ENCODE data around the gene GPATCH3. TPM values are rescaled to one million over a fixed set of nuclear protein-coding genes. Genes with fewer than 3 reads are reported as not detected.
A peak's percentile ranks its signal among the peaks of the same experiment; 100 is the strongest.

Gene GPATCH3
- total and polyA plus RNA-seq, 7 donors, result 6.6 to 14.3 (median 9.7) TPM

GRCh38 chr1:26864610-26865480 lies 35.4 kb downstream of the GPATCH3 start:
- Histone ChIP-seq H3K4me1 (peaks cover 0 to 22% (median 18%) of the 10 kb centered on the region in 4 donors), H3K36me3 (no peaks in the 10 kb centered on the region), H3K27ac (peak overlapping the region; percentile 89 to 98 (median 96)), H3K4me3 (peak overlapping the region; percentile 38 to 64 (median 54)), H3K27me3 (no peaks in the 10 kb centered on the region), H3K9me3 (no peaks in the 10 kb centered on the region)
- DNase-seq, result peak; percentile 99
- intact Hi-C loops (cut with DNase I), result loop anchor here (1.0 to 10.0 kb wide), 2 partner anchors 39 to 170 kb away; partner anchors contain the start of genes ARID1A and ZDHHC18
- TF ChIP-seq EP300 (IDR thresholded peaks at IDR 0.05) (no peak), CTCF (IDR thresholded peaks at IDR 0.05) (no peak), POLR2A (IDR thresholded peaks at IDR 0.05) (peak; percentile 44 to 71), POLR2AphosphoS5 (IDR thresholded peaks at IDR 0.05) (peak; percentile 59 to 84 (median 83))
- WGBS, 2 donors, result 0% methylated on average over 75 of the region's 75 CpGs

GRCh38 chr1:26863685-26864077 lies 36.6 kb downstream of the GPATCH3 start:
- intact Hi-C loops (cut with DNase I), result loop anchor here (10.0 kb wide), 1 partner anchor 169 kb away; the partner anchor contains the start of gene ARID1A
- H3K9me3 ChIP-seq, result no peaks in the 10 kb centered on the region
- peak overlapping the region; percentile 89 to 98 (median 96) for H3K27ac ChIP-seq
- no peaks in the 10 kb centered on the region for H3K36me3 ChIP-seq
- WGBS, 2 donors, result 16 to 55% methylated on average over 20 of the region's 20 CpGs
- DNase-seq, result no peak
- TF ChIP-seq POLR2AphosphoS5 (IDR thresholded peaks at IDR 0.05), result no peak
- no peak for TF ChIP-seq CTCF (IDR thresholded peaks at IDR 0.05)
- no peak for TF ChIP-seq EP300 (IDR thresholded peaks at IDR 0.05)
- no peak for TF ChIP-seq POLR2A (IDR thresholded peaks at IDR 0.05)
- peak overlapping the region in 3 of 4 donors; percentile 52 to 64 (median 56) for H3K4me3 ChIP-seq
- H3K4me1 ChIP-seq, result peaks cover 0 to 25% (median 20%) of the 10 kb centered on the region in 4 donors
- no peaks in the 10 kb centered on the region for H3K27me3 ChIP-seq

GRCh38 chr1:26862781-26863684 lies 37.2 kb downstream of the GPATCH3 start, which contains the start of gene SFN:
Gene SFN, plus strand, starts transcription at chr1:26863149. Its CDS starts 64 bp downstream, at chr1:26863213.
- peak within 1 kb of the TSS; percentile 89 to 98 (median 96) for H3K27ac ChIP-seq
- no peaks in the 10 kb centered on the region for H3K27me3 ChIP-seq
- no peak for DNase-seq
- WGBS, 2 donors, result 21 to 71% methylated on average over 37 of the region's 37 CpGs
- peak in 1 of 4 experiments; percentile 42 for TF ChIP-seq CTCF (IDR thresholded peaks at IDR 0.05)
- TF ChIP-seq EP300 (IDR thresholded peaks at IDR 0.05), result no peak
- TF ChIP-seq POLR2AphosphoS5 (IDR thresholded peaks at IDR 0.05), result peak in 1 of 4 donors; percentile 59
- peak in 1 of 2 donors; percentile 90 for TF ChIP-seq POLR2A (IDR thresholded peaks at IDR 0.05)
- intact Hi-C loops (cut with DNase I), result loop anchor here (10.0 kb wide), 1 partner anchor 168 kb away; the partner anchor contains the start of gene ARID1A
- no peaks in the 10 kb centered on the region for H3K36me3 ChIP-seq
- H3K4me1 ChIP-seq, result peaks cover 0 to 28% (median 22%) of the 10 kb centered on the region in 4 donors
- peak within 1 kb of the TSS in 3 of 4 donors; percentile 52 to 64 (median 56) for H3K4me3 ChIP-seq
- no peaks in the 10 kb centered on the region for H3K9me3 ChIP-seq

- DNase-seq, result no peak
- H3K36me3 ChIP-seq, result no peaks in the 10 kb centered on the region
- H3K4me1 ChIP-seq, result peaks cover 0 to 29% (median 25%) of the 10 kb centered on the region in 4 donors
- H3K4me3 ChIP-seq, result no peak overlapping the region
- TF ChIP-seq EP300 (IDR thresholded peaks at IDR 0.05), result no peak
- TF ChIP-seq POLR2AphosphoS5 (IDR thresholded peaks at IDR 0.05), result no peak
- no peak for TF ChIP-seq CTCF (IDR thresholded peaks at IDR 0.05)
- no peak for TF ChIP-seq POLR2A (IDR thresholded peaks at IDR 0.05)
- no peaks in the 10 kb centered on the region for H3K9me3 ChIP-seq
- no peak overlapping the region for H3K27ac ChIP-seq
- WGBS, 2 donors, result 71 to 82% methylated on average over 7 of the region's 7 CpGs
- H3K27me3 ChIP-seq, result no peaks in the 10 kb centered on the region
- intact Hi-C loops (cut with DNase I), result loop anchor here (10.0 kb wide), 1 partner anchor 167 kb away; the partner anchor contains the start of gene ARID1A
Measured at GRCh38 chr1:26861889-26862378, 38.3 kb downstream of the GPATCH3 start.
